ENCODE results near the gene SEPTIN8.
A peak's percentile ranks its signal among the peaks of the same experiment; 100 is the strongest.

Gene SEPTIN8

DNA sequence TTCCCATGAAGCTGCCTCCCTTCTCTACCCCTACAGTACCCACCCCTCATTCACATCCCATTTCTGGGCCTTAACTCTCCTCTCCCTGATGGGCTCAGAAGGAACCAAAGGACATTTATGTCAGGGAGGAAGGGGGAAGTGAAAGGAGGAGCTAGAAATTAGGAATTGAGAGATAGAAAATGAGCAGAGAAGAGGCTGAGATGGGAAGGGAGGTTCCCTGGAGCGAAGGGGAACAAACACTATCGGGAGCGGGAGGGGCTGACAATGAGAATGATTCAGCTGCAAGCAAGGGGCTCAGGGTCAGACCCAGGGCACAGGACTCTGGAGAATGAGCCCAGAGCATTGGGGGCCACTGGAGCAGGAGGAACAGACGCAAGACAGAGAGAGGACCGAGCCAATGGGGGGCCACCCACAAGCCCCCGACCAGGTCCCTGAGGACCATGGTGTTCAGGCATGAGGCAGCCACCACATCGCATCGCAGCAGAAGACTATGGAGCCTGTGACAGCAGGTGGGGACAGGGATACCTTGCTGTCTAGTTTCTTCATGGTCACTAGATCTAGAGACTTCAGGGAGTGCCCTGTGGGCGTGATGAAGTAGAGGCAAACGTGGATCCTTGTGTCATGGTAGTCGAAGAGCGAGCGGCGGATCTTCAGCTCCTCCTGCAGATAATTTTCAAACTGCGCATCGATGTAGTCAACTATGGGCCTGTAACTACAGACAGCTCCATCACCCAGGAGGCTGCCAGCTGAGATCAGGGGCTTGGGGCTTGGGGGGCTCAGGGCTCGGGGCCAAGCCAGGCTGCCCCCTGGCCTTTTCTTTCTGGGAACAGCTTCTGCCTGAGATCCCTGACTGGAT lies 13.6 kb downstream of the SEPTIN8 start:
- no peak for DNase-seq

DNA sequence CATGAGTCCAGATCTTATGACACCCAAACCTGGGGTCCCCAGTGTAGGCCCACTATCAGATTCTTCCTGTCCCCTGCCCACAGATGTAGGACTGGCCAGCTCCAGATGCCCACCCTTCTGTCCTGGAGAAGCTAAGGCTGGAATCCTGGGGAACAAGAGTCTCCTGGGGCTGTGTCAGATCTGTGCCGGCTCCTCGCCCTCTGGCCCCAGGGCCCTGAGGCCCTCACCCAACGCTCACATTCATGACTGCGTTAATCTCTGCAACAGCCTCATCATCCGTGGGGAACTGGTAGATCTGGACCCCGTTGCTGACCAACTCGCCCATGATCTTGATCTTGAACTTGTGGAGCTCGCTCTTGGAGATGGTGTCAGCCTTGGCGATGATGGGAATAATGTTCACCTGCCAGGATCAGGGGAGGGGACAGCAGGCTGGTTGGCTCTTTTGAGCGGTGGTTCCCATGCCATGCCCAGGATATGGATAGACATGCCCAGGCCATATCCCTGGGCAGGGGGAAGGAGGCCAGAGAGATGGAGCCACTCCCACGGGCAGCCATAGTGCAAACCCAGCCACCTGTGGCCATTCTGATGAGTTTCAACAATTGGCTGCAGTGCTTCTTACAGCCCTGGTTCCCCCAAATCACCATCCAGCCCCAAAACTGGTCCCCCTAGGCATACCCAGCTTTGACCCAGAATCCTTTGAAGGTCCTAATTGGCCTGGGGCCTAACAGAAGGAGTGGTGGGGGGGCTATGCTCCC lies 14.6 kb downstream of the SEPTIN8 start:
- no peak for DNase-seq

DNA sequence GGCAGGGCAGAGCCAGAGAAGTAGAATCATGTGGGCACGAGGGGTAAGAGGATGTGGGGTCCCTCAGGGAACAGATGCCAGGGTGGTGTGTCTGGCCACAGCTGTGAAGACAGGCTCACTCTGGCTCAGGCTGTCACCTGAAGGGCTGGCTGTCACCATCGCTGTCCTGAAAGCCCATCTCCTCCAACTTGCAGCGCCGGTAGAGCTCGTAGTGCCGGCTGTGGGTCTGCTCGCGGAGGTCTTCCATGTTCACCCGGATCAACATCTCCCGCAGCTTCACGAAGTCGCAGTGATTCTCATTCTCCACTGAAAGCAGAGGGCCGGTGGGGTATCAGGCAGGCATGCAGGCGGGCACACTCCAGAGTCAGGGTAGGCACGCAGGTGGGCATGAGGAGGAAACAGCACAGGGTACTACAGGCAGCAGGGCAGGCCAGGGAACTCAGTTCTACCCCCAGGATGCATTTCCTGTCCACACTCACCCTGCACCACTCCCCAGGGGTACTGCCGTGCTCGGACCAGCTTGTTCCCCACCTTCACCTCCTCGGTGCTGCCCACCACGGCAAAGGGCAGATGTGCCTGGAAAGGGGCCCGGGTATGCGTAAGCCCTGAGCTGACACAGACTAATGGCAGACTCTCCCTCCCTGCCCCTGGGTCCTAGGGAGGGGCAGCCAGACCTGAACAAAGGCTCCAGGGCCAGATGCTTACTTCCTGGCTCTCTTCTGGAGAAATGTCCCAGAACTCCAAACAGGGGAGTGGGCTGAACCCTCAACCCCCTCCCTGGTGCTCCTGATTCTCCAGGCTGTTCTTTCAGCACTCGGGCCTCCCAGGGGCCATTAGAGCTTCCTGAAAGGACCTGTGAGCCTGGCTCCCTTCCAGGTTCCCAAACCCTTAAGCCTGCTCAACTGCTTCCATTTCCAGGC lies 15.5 kb downstream of the SEPTIN8 start:
- no peak for DNase-seq

DNA sequence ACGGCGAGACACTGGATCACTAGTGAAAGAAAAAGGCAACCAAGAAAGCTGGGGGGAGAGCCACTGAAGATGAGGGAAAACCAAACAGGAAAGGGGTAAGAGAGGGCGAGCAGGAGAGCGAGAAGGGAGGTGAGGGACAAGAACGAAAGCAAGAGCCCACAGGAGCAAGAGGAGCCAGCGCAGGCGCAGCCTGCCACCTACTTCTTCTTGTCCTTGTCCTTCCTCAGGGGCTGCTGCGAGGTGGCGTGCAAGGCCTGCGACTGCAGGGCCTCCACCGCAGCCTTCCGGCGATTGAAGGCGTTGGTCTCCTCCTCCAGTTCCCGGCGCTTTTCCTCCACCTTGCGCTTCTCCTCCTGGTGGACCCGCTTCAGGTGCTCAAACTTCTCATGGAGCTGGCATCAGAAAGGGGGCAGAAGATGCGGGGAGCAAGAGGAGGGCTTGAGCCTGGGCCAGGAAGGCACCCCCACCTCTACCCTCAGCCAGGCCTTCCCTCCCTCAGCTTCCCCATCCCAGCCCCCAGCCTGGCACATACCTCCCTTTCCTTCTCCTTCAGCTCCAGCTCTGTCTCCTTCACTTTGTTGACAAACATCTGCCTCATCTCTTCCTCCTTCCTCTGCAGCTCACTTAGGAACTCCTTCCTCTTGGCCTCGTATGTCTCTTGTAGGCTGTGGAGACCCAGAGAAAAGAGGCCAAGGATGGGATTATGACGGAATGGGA lies 16.3 kb downstream of the SEPTIN8 start:
- DNase-seq: no peak

DNA sequence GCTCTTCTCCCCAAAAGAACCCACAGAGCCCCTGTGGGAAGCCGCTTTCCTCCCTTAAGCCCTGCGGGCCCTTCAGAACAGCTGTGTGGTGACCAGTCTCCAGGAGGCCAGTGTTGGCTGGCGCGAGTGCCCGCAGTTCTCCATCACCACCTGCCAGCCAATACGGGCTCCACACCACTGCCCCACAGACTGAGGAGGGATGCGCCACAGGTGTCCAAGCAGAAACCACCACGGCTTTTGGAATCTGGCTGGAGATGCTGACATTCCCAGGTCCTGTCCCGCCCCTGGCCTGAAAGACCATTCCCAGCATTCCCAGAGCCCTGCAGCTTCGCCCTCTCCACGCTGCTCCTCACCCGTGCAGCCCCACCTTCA lies 17.0 kb downstream of the SEPTIN8 start:
- DNase-seq: no peak

DNA sequence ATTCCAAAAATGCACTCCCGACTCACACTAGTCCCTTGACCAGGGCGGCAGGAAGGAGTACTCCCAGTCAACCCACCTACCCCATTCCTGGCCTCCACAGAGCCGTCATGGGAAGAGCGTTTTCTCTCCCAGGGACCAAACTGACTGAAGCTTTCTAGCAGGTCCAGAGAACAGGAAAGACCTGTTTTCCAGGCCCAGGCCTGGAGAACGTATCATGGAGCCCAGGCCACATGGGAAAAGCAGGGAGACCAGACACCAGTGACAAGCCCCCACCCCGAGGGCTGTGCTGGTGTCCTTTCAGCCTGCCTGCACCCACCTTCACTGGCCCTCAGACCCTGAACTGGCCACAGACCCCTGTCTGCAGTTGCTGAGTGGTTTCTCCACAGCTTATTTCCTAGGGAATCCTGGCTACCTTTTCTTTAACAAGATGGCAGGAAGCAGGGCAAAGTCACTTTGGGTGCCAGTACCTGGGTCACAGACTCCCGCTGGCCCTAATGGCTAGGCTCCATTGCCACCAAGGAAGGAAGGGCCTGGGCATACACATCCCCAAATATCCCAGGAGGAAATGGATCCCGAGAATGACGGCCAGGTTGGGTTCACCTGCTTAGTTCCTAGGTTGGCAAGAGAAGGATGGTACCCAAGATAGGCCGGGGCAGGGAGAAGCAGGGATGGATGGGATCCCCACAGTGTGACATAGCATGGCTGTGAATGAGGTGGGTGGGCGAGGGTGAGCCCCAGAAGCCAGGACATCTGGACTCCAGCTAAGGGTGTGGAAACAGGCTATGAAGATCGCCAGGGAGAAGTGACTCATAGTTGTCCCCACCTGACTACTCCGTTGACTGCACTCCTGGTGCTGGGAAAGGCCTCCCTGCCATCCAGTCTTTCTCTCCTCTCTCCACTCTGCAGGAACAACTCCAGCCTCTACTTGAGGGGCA lies 17.7 kb downstream of the SEPTIN8 start:
- DNase-seq: no peak

DNA sequence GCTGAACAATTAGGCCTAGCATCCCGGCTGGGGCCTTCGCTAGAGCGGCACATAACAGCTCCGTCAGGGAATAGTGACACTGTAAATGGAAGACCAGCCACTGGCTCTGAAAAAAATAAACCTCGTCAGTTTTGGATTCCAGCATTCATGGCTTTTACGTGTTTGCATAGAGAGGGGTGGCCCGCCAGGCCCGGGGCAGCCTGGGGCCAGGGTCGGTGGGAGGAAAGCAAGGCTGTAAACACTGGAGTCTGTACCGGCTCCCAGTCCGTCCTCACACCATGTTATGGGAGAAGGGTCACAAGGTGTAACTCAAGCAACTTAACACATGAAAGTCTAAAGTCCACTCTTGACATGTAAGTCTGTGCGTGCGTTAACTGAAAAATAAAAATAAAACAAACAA lies 18.6 kb downstream of the SEPTIN8 start:
- DNase-seq: no peak

DNA sequence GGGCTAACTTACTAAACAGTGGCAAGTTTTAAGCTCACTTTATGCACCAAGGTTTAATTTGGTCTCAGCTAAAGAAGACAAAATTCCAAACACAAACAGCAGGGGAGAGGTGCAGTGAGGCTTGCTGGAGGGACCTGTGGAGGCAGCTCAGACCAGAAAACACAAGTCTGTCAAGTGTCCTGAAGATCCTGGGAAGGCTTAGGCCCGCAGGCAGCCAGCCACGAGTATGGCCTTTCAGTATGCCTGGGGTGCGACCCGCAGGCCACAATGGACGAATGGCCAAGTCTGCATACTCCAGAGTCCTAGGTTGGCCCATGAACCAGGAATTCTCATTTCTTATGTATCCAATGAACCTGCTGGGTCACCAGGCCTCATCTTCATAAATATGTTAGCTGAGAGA lies 20.5 kb downstream of the SEPTIN8 start:
- DNase-seq: no peak

DNA sequence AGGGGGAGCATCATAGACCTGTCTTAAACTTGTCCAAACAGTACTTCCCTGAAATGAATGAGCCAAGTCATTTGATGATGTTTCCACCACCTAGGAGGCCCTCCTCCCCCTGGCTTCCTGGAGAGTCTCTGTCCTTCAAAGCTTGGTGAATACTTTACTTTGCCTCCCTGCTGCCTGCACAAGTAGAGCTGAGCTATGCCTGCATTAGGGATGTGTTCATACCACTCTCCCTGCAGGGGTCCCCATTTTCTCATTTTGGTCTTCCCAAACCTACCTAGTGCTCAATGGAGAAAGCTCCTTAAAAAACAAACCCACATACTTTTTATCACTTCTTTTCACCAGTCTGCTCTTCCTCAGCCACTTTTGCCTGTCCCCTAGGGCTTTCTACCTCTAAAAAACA lies 22.1 kb downstream of the SEPTIN8 start:
- DNase-seq: no peak

DNA sequence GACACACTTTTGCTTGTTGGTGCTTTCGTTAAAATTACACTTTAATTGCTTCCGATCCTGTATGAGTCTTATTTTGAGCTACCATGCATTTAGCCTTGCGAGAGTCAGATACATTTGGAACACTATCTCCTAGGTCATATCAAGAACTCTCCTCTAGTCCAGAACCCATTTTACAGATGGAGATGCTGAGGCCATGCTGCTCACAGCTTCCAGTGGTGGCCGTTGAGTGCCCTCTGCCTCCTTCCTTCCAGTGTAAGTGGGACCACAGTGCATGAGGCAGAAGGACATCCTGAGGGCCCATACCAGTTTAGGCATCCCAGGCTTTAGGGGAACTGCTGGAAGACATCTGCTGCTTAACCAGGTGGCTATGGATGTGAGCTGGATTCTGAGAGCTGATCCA lies 22.9 kb downstream of the SEPTIN8 start:
- DNase-seq: no peak

DNA sequence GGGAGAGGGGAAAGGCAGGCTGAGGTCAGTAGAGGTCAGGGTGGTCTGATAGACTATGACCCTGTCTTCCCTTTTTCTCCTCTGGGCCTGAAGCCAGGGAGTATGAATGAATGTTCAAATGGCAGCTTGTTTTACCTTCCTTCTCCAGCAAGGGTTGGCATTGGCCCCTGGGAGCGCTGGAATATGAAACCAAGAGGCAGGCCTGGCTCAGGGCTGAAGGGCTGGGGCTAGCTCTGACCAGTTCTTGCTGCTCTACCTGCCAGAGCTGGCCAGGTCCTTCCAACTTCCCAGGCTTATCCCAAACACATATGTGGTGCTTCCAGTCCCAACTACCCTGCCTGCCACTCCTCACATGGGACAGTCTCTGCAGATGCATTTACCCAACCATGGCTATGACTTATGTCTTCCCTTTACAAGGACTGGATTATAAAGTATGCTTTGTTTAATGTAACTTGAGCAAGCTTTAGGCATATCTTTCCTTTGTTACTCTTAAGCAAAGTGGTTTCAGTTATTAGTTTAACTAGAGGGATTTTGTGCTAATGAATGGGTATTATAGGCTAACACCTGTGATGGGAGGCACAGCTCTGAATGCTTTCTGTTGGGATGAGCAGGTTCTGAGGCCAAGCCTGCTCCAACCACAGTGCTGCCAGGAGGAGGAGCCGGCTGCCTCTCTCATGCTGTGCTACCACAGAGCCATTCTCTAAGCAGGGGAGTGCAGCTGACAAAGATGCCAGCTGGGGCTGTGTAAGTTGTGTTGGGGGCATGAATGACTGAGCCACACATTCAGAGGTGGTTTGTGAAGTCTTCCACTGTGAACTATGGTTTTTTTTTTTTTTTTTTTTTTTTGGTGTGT lies 23.7 kb downstream of the SEPTIN8 start:
- no peak for DNase-seq

DNA sequence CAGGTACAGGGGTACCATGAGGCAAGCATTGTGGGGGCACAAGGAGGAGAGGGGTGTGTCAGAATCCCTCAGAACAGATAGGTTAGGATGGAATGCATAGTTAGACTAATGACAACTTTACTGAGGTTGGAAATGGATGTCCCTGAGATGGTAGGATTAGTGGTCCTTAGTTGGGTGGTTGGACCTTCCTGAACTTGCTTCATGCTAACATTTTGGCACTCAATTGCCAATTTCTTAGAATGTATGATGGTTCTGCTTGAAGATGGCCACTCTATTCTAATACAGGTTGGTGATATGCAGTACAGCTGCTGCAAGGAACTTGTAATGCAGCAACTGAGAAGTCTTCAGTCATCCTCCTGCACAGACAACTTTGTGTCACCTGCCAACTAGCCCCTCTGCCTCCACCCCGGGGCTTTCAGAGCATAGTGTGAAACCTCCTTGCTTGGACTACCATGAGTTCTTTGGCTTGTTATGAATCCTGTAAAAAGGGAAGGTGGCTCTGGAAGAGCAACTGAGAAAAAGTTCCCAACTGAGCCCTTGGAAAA lies 24.4 kb downstream of the SEPTIN8 start:
- no peak for DNase-seq

DNA sequence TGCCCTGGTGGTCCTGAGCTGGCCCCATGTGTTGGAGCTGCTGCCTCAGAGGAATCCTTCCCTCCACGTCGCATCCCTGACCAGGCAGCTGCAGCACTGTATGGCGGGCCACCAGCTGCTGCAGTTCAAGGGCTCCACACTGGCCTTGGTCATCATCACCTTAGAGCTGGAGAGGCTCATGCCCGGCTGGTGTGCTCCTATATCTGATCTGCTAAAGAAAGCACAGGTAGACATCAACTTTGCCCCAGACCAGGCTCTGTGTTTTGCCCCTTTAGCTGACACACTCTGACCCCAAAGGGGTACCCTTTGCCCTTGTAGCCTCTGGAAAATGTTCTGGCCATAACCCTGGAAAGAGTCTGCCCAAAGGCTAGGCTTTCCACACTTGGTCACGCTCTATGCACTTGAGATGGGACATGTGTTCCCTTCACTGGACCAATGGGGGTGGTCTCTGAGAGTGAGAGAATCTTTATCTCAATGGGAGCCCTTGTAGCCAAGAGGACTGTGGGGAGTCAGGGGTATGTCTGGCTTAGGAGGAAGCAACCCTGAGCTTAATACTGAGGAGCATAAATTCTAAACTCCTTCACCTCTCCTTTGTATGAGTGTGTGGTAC lies 25.0 kb downstream of the SEPTIN8 start:
- no peak for DNase-seq

DNA sequence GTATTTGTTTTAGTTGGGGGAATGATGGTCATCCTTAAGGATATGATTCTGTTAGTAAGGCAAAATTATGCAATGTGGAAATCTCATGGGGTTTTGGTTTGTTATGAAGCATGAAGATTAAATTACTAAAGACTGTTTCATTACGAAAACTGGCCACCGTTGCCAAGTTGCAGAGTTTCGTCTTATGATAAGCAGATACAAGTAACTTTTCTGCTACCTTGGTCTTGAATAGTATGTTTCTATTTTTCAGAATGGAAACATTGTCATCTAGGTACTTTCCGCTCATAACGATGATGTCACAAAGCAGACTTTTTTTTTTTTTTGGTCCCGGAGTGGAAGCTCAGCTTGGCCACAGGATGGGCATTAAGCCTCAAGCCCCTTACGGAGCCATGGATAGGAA lies 25.6 kb downstream of the SEPTIN8 start:
- no peak for DNase-seq

DNA sequence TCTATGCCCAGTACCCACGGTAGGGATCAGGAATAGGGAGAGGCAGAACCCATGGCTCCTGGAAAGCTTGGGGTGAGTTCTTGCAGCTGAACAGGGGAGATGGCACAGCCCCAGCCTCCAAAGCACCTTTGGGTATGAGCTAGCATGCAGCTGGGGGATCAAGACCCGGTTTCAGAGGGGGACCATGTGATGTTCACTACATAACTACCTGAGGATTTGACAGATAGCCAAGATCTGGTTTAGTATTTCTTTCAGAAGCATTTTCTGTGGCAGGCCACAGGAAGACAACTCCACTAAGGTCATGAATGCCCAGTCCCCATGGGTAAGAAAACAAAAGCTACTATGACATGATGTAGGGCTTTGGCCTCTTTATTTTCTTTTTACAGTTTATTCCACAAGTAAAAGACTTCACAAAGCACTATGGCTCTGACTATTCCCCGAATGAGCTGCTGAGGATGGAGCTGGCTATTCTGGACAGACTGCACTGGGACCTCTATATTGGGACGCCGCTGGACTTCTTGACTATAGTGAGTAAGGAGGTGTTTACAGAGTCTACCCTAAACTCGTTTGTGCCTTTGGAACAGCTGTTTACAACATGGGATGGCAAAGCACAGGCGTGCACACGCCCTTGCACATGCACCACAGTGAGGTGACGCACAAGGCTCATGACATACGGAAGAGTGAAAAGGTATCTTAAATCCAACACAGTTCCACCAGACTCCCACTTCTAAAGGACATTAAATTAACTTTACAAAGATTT lies 26.4 kb downstream of the SEPTIN8 start:
- DNase-seq: no peak

DNA sequence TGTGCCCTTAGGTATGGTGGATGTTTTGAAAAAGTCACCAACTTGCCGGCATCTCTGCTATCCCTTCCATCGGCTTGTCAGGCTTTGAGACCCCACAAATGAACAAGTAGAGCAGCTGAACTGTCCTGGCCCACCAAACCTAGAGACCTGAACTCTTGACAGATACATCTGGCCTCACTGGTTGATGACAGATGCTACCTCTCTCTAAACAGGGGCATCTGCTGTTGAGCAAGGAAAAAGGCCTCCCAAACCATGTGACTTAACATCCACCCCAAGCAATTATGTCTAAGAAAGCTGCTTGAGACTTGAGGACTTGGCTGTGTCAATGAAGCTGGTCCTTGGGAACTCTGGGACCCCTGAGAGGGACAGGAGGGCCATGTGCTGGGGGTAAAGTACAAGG lies 27.5 kb downstream of the SEPTIN8 start:
- DNase-seq: no peak

DNA sequence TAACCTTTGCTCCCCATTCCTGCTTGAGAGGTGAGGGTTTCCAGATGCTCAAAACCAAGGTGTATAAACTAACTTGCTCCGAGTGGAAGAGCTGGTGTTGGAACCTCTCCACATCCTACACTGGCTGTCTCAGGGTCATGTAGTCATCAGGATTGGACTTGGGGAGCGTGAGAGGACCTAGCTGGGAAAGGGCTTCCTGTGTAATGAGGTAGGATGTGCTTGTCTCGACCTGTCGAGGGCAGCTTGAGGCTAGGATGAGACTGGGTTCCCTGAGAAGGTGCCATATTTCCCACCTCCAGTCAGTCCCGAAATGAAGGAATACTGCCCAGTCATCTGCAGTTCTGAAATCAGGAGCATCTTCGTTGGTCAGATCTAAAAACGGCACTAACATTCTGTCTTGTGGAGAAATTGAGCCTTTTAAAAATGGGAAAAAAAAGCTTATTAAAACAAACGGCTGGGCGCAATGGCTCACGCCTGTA lies 28.5 kb downstream of the SEPTIN8 start:
- no peak for DNase-seq

DNA sequence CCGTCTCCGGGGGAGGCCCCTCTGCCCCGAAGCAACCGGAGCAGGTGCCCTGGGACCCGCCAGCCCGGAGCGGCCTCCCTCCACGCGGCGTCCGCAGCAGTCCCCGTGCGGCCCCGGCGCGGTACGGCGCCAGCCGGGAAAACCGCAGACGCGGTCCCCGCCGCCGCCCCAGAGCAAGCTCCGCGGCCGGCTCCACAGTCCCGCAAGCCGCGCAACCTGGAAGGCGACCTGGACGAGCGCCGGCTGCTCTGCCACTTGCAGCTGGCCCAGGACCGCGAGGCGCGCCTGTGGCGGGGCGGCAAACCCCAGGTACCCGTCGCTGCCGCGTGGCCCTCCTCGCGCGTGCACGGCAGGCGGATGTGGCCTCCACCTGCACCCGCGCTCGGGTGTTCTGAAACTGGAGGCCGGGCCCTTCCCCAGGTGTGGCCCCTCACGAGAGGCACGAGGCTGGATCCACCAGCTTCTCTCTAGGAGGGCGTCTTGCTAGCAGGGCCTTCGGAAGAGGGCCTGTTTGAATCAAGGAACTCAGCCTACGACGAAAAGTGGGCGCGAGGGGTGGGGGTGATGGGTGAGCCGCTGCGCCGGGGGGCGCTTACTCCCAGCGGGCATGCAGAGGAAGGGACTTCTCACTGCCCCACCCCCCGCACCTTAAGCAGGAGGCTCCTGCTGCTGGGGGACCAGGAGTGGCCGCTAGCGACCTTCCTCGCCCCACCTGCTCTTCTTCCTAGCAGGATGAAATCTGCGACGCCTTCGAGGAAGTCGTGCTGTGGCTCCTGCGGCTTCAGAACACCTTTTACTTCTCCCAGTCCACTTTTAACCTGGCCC lies 29.2 kb downstream of the SEPTIN8 start:
- DNase-seq: peak; percentile 69

All from retina (tissue), 1 donor.